HCT116 (cell line): Measurements from ENCODE around the gene CD34. TPM values are rescaled to one million over a fixed set of nuclear protein-coding genes. Genes with fewer than 3 reads are reported as not detected.

ENCODE experiments used
- ATAC-seq: fragments of 200-7000 bp; cut with Tn5 transposase; 2 replicates; pipeline ENCODE4 v1.9.1; 2020; ENCODE audit warnings: mild to moderate bottlenecking, moderate library complexity
- BruUV-seq: library from RNA; stranded (reverse); fragments of 400-500 nt; replicated peaks from 2 replicates; lab custom pipeline; 2021; lab: Mats Ljungman, UMichigan
- CTCF ChIA-PET: fragments of 300-600 bp; sonication (Branson Sonifier 250); formaldehyde crosslinking; loops from one replicate; lab custom pipeline; 2021; ENCODE audit warnings: antibody characterized with exemption; lab: Charles Lee
- POLR2A ChIA-PET: fragments of 300-600, 350-600 bp; sonication (Branson Sonifier 250); formaldehyde crosslinking; loops from one replicate; lab custom pipeline; 2021; ENCODE audit warnings: antibody characterized with exemption; lab: Charles Lee
- RAD21 ChIA-PET, 2 experiments: fragments of 300-600 bp; sonication (Branson Sonifier 250); formaldehyde crosslinking; loops; one replicate each; lab custom pipeline; 2023; ENCODE audit warnings: low total read pairs in 2 of 2; ENCODE audit not compliant: uncharacterized antibody in 2 of 2, unreplicated experiment in 2 of 2, low non-redundant PET in 1 of 2; lab: Charles Lee
- DNase-seq: peaks from one replicate; pipeline ENCODE4 v3.0.0-alpha.2; 2010; ENCODE audit warnings: low read depth, low spot score
- H2AFZ ChIP-seq: fragments of 200-600 bp; shearing (Covaris generic), sonication (generic); 2 replicates; pipeline ENCODE4 v1.6.1; 2017; ENCODE audit warnings: low read depth, mixed run types, mixed read lengths, antibody characterized with exemption, low read length; ENCODE audit not compliant: poor library complexity, severe bottlenecking
- H3K27ac ChIP-seq: 2 replicates; pipeline ENCODE4 v1.5.1; 2012; ENCODE audit warnings: low read depth, low read length
- H3K27me3 ChIP-seq: fragments of 200-600 bp; sonication (generic); 2 replicates; pipeline ENCODE4 v1.6.1; 2016; ENCODE audit warnings: mixed run types, low read length, mixed read lengths; ENCODE audit not compliant: insufficient read depth
- H3K36me3 ChIP-seq, 2 experiments: fragments of 200-500 bp in 1 of 2; fragments of 200-600 bp in 1 of 2; sonication (Bioruptor generic) in 1 of 2; sonication (generic) in 1 of 2; 2 replicates each; pipeline versions ENCODE4 v1.5.1 to v1.6.1; 2014 to 2016; ENCODE audit warnings: low read length in 2 of 2, inconsistent platforms in 1 of 2, mixed read lengths in 1 of 2, mixed run types in 1 of 2; ENCODE audit not compliant: insufficient read depth in 2 of 2, control insufficient read depth in 1 of 2
- H3K4me1 ChIP-seq, 2 experiments: fragments of 200-600 bp in 1 of 2; sonication (generic) in 1 of 2; 2 replicates each; pipeline versions ENCODE4 v1.5.1 to v1.6.1; 2012 to 2017; ENCODE audit warnings: low read length in 2 of 2, inconsistent platforms in 1 of 2, mild to moderate bottlenecking in 1 of 2, mixed read lengths in 1 of 2, mixed run types in 1 of 2, moderate library complexity in 1 of 2; ENCODE audit not compliant: insufficient read depth in 2 of 2, control insufficient read depth in 1 of 2
- H3K4me2 ChIP-seq: fragments of 200-600 bp; sonication (generic); 2 replicates; pipeline ENCODE4 v1.6.1; 2017; ENCODE audit warnings: mixed run types, low read length, mixed read lengths
- H3K4me3 ChIP-seq, 2 experiments: fragments of 200-600 bp in 1 of 2; sonication (generic) in 1 of 2; replicated peaks in 1 of 2; 2 replicates each; pipeline ENCODE4 v1.5.1; 2011 to 2016; ENCODE audit warnings: low read length in 2 of 2, control low read depth in 1 of 2, low read depth in 1 of 2, mild to moderate bottlenecking in 1 of 2, mixed read lengths in 1 of 2, mixed run types in 1 of 2
- H3K79me2 ChIP-seq: fragments of 200-600 bp; sonication (generic); 2 replicates; pipeline ENCODE4 v1.6.1; 2017; ENCODE audit warnings: mild to moderate bottlenecking, mixed run types, low read length, moderate library complexity, mixed read lengths; ENCODE audit not compliant: insufficient read depth
- H3K9ac ChIP-seq: fragments of 200-600 bp; sonication (generic); 2 replicates; pipeline ENCODE4 v1.6.1; 2016; ENCODE audit warnings: low read length, mixed read lengths
- H3K9me2 ChIP-seq: fragments of 200-600 bp; sonication (generic), shearing (Covaris generic); 2 replicates; pipeline ENCODE4 v1.6.1; 2017; ENCODE audit warnings: mixed run types, mild to moderate bottlenecking, moderate library complexity; ENCODE audit not compliant: insufficient read depth
- H3K9me3 ChIP-seq, 2 experiments: fragments of 200-500 bp in 1 of 2; fragments of 200-600 bp in 1 of 2; sonication (Bioruptor generic) in 1 of 2; sonication (generic) in 1 of 2; 2 replicates each; pipeline ENCODE4 v1.6.1; 2014 to 2017; ENCODE audit warnings: low read length in 2 of 2, mixed read lengths in 2 of 2, inconsistent platforms in 1 of 2, low read depth in 1 of 2, mild to moderate bottlenecking in 1 of 2, mixed run types in 1 of 2, moderate library complexity in 1 of 2; ENCODE audit not compliant: control insufficient read depth in 1 of 2, insufficient read depth in 1 of 2
- H4K20me1 ChIP-seq: fragments of 200-600 bp; sonication (generic), shearing (Covaris generic); 2 replicates; pipeline ENCODE4 v1.6.1; 2017; ENCODE audit warnings: mixed run types, mild to moderate bottlenecking, moderate library complexity; ENCODE audit not compliant: insufficient read depth
- ATF3 ChIP-seq: IDR thresholded peaks from 2 replicates; pipeline ENCODE4 v1.6.1; 2012
- CBX3 ChIP-seq: IDR thresholded peaks from 2 replicates; pipeline ENCODE4 v1.6.1; 2012; ENCODE audit warnings: low read depth
- CTCF ChIP-seq, 3 experiments: fragments of 200-600 bp in 1 of 3; sonication (generic) in 1 of 3; IDR thresholded peaks in 2 of 3; conservative IDR thresholded peaks in 1 of 3; 2 replicates each; pipeline ENCODE4 v1.5.1; 2012 to 2017; ENCODE audit warnings: low read depth in 2 of 3, low read length in 2 of 3, antibody characterized with exemption in 1 of 3, borderline replicate concordance in 1 of 3, control low read depth in 1 of 3, mild to moderate bottlenecking in 1 of 3, mixed read lengths in 1 of 3, mixed run types in 1 of 3, moderate library complexity in 1 of 3; ENCODE audit not compliant: insufficient read depth in 1 of 3
- EGR1 ChIP-seq: IDR thresholded peaks from 2 replicates; pipeline ENCODE4 v1.6.1; 2012; ENCODE audit warnings: low read depth
- EZH2phosphoT487 ChIP-seq: fragments of 200-600 bp; IDR thresholded peaks from 2 replicates; pipeline ENCODE4 v1.6.1; 2018; ENCODE audit warnings: antibody characterized with exemption, borderline replicate concordance
- FOSL1 ChIP-seq: IDR thresholded peaks from 2 replicates; pipeline ENCODE4 v1.6.1; 2012; ENCODE audit warnings: low read depth
- JUND ChIP-seq: IDR thresholded peaks from 2 replicates; pipeline ENCODE4 v1.6.1; 2012
- RAD21 ChIP-seq: IDR thresholded peaks from 2 replicates; pipeline ENCODE4 v1.6.1; 2012; ENCODE audit warnings: low read depth, mild to moderate bottlenecking
- TCF7L2 ChIP-seq: IDR thresholded peaks from 2 replicates; pipeline ENCODE4 v1.7.0; 2011; ENCODE audit warnings: borderline replicate concordance, inconsistent platforms; ENCODE audit not compliant: insufficient read depth, insufficient read length; ENCODE audit errors: extremely low read depth
- ZFX ChIP-seq: fragments of 450-650 bp; IDR thresholded peaks from 2 replicates; pipeline ENCODE4 v1.6.1; 2017
- ZNF274 ChIP-seq: fragments of 200-500 bp; sonication (Bioruptor generic); IDR thresholded peaks from 2 replicates; pipeline ENCODE4 v1.6.1; 2014; ENCODE audit warnings: mild to moderate bottlenecking, low read depth, low read length, inconsistent platforms
- intact Hi-C: fragments of 100-400 bp; cut with micrococcal nuclease; formaldehyde crosslinking; loops from 2 replicates; pipeline ENCODE4 v1.10.0; 2022
- total RNA-seq: library from RNA; stranded (reverse); gene quantifications from one replicate; pipeline ENCODE4 v1.2.1, GENCODE V29; 2021; ENCODE audit not compliant: unreplicated experiment

The CD34 gene
- total RNA-seq, 1 experiment from 2014 or later = 0.07 TPM

GRCh38 chr1:207883660-207884250, 27.2 kb downstream of the CD34 start:
- no peaks in the 10 kb centered on the region for H3K27me3 ChIP-seq
- no peak for ATAC-seq
- no peak for TF ChIP-seq CTCF (IDR thresholded peaks at IDR 0.05 in 2 of 3, conservative IDR thresholded peaks at IDR 0.05 in 1 of 3; ENCODE audit: borderline replicate concordance in 1 of 3, insufficient read depth in 1 of 3, low read depth in 2 of 3, low read length in 2 of 3)
- no peak for TF ChIP-seq ZFX
- no peak for TF ChIP-seq CBX3
- TF ChIP-seq ATF3 = no peak
- no peak for TF ChIP-seq EZH2phosphoT487
- no peak for TF ChIP-seq FOSL1
- TF ChIP-seq TCF7L2 = no peak
- TF ChIP-seq ZNF274 = no peak
- no peak for TF ChIP-seq EGR1
- no peak for TF ChIP-seq RAD21
- TF ChIP-seq JUND = no peak
- TF ChIP-seq, all 23 proteins: peak for 0
- no peaks in the 10 kb centered on the region for H4K20me1 ChIP-seq
- no peak overlapping the region for H3K27ac ChIP-seq
- no peaks in the 10 kb centered on the region for H3K9me2 ChIP-seq
- CTCF ChIA-PET = interaction anchor here (1.4 to 4.1 kb wide), 9 partner anchors 7 to 115 kb away, joined by 4 to 63 read pairs (median 25); no protein-coding TSS in a partner anchor
- no peak overlapping the region for H2AFZ ChIP-seq
- POLR2A ChIA-PET = no interaction called here
- no peak overlapping the region for H3K4me2 ChIP-seq
- H3K4me1 ChIP-seq = peaks cover 0 to 3% of the 10 kb centered on the region in 2 experiments; a peak in 1 of 4 replicates
- intact Hi-C loops = loop anchor here (10.0 kb wide), 1 partner anchor 351 kb away; no protein-coding TSS in a partner anchor
- no peak overlapping the region for H3K4me3 ChIP-seq
- H3K9ac ChIP-seq = no peak overlapping the region
- RAD21 ChIA-PET = no interaction called here
- no peaks in the 10 kb centered on the region for H3K36me3 ChIP-seq
- no peak for DNase-seq
- H3K79me2 ChIP-seq = no peaks in the 10 kb centered on the region
- no peaks in the 10 kb centered on the region for H3K9me3 ChIP-seq
- no TSS peak for BruUV-seq
